HG03095 (cell line): ENCODE measurements around the gene ADAM12.

Experiments used
- ATAC-seq: cut with Tn5 transposase; IDR thresholded peaks from one replicate; pipeline ENCODE4 v1.9.1; 2021; ENCODE audit warnings: moderate library complexity; ENCODE audit not compliant: unreplicated experiment

ADAM12 gene

DNA sequence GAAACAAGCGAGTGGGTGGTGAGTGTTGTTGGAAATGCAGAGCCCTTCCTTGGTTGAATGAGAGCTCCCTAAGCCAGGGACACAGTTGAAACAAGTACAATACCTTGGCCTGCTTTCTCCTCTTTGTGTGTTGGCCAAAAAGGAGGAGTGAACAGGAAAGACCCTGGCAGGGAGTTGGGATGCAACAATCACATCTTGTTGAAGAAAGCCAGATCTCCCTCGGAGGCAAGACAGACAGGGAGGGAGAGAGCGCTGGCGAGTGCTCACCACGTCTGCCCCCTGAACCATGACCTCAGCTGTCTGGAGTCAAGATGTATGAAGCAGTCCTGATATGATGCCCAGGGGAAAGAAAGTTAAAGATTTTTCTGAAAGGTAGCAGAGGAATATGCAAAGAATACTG lies 66.8 kb downstream of the ADAM12 start:
- ATAC-seq = no peak

DNA sequence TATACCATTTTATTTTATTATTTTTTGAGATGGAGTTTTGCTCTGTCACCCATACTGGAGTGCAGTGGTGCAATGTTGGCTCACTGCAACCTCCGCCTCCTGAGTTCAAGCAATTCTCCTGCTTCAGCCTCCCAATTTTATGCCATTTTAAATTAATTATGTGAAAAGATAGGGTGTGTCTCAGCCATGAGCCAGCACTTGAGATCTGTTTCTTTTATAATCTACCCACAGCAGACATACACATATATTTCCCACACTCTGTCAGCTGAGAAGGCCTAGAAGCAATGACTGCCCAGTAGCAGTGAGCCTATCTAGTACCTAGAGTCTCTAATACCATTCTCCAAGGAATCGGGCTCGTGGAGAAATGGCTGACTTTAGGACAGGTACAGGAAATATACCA lies 70.5 kb downstream of the ADAM12 start:
- ATAC-seq = no peak

DNA sequence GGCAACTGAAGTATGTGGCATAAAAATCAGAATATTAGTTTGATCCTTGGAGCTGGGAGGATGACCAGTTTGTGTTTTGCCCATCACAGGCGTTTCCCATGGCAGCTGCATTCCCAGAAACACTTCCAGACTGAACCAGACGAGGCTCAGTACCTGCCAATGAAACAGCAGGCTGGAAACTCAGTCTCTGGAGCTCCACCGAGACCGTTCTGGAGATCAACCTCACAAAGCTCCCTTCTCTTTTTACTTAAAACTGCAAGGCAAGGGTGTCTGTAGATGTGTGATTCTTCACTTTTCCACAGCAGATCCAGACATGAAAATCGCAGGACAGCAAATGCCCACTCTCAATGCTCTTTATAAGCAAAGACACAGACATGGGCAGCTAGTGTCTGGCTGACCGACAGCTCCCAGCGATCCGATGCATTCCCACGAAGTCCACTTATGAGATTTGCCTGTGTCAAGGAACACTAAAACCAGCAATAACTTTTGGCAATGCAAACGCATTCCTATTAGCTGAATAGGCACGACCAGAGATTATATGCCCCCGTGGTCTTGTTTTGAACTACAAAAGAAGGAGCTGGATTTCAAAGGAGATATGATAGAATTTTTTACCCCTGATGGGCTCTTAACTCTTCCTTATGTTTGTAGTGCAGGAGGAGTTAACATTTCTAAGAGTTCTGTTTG lies 72.6 kb downstream of the ADAM12 start:
- ATAC-seq = no peak

DNA sequence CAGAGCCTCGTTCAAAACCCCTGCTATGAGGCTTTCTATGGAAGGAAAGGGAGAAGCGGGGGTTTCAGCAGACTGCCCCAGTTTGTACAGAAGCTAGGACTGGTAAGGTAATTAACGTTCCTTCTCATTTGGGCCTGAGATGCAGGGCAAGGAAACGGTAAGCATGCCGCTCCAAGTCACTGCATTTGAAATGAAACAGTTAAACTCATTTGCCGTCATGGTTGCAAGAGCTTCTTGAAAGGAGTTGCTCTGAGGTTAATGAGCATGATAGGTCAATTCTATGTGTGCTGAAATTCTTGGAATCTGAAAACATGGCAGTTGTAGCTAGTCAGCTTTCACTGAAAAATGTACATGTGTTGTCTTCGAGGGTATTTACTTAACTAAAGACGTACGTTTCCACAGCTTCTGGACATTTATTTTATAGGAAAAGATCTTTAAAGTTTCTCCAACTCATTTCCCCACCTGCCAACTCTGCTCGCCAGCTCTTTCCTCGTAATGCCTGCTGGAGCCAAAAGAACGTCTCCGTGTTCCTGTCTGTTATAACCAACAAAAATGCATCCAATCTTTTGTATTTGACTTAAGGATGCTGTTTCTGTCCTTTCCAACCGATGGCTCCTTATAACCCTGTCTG lies 73.3 kb downstream of the ADAM12 start:
- no peak for ATAC-seq

DNA sequence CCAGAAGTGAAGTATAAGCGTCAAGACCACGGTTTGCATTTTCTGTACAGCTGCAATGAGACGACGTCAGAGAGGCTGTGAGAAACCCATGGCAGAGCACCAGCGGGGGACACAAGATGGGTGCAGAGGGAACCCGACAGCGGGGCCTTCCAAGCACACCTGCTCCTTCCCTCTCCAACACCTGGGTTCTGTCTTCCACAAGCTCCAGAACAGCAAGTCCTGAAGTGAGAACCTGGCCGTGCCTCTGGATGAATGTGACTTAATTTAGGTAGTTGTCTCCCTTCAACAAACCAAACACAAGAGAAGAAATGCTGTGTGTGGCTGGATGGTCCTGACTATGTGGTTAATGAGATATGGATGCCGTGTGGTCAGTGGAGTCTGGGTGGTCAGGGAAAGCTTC lies 76.1 kb downstream of the ADAM12 start:
- no peak for ATAC-seq

DNA sequence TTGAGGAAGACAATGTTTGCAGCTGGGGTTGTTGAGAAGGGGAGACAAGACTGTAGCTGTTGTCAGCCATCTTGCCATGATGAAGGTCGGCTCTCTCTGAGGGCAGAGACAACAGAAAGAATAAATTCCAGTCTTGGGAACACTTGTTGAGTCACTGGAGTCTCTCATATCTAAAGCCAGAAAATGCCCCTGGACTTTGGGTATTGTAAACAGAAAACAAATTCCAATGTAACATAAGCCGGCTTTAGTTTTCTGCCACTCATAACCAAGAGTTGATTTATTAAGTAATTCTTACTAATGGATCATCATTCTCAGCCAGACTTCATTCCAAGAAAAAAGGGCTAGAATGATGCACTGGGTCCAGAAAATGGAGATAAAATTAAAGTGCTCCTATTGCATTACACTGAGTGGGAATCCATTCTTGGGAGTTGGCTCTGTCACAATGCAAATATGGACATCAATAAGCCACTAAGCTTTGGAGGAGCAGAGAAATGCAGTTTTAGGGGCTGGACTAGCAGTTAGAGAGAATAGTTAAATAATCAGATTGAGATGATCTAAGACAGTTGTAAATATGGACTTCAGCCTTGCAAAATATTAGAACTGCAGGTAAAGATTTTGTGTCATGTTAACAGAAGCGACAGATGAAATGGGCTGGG lies 78.9 kb downstream of the ADAM12 start:
- ATAC-seq = no peak

DNA sequence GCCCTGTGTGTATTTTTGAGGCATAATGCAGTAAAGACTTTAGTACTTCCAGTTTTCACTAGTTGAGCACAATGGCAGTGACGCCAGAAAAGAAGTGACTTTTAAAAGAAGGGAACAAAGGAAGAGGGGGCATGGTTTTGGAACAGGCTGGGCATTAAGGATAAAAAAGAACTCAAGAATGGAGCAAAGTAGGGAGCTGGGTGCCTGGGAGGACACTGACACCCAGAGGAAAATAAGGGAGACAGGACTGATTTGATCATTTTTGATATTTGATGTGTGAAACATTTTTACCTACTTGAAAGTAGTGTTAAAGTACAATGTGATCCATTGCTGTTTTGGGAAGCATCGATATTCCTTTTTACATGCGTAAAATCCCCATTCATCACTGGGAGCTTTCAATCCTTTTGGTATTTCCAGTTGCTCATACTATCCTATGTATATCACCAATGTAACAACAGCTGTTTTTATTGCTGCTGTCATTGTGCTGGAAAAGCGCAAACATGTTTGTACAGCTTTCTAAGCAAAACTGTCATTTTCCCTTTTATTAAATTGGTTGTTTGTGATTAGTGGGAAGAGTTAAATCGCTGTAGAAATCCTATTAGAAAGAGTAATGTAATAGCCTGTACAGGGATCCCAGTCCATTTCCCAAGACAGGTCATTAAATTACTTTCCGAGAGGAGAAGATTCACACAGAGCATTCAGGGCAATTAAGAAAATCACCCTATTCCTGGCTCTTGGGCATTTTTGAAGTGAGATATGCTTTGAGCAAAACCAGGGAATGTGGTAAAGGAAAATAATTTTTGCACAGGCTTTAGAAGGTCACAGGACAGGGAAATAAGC lies 85.2 kb downstream of the ADAM12 start:
- no peak for ATAC-seq

DNA sequence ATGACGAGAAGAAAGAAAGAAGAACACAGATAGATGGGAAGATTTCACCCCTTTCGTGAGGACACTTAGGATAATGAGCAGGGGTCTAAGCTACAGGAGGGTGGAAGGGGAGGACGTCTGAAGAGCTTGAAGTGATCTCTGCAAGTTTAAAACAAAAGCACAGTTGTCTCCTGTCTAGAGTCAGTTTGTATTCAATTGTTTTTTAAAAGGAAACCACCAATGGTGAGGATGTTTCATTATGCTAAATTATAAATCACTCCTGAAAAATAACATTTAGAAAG lies 85.9 kb downstream of the ADAM12 start:
- ATAC-seq = no peak

DNA sequence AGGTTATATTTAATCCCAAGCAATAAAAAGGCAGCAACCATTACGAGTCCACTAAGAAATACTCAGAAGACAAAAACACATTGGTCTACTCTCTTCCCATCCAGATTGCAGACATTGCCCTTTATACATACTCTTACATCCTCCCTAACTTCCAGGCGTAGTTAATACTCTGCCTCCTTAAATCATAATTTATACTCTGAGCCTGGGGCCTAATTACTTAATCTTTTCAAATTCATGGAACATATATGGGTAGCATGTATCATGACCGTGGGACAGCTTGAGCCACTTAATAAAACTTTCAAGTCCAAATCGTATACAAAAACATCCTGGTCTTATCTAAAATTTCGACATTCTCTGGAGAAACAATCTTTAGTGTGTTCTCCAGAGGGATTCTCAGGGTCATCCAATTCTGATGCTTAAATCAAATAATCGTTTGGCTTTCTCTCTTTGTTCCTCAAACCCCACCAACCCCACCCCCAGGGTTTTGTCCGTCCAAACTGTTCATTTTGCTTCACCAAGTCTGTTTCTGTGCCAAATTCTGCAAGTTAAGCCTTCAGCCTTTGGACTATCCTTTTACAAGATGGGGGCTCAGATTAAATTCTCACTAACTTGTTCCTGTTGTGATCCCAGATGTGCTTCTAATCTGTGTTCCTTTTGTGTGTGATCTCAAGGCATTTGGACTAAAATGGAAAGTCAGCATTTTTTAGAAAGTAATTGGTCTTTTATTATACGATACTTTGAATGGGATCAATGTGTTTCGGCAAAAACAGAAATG lies 86.4 kb downstream of the ADAM12 start:
- ATAC-seq = no peak

DNA sequence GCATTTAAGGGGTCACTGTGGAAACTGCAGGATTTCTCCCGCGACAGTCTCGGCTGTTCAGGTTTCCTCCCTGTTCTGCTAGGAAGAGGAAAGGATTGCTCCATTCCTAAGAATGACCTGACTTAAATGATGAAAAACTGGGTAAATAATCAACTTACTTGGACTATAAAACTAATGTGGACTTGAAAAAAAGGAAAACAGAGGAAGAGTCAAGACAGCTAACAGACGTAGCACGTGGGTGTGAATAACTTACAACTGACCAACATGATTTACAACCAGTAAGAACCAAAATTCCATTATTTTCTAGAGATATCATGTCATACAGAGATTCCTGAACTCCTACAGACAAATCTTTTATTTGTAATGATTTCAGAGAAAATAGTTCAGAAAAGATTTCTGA lies 93.8 kb downstream of the ADAM12 start:
- no peak for ATAC-seq

DNA sequence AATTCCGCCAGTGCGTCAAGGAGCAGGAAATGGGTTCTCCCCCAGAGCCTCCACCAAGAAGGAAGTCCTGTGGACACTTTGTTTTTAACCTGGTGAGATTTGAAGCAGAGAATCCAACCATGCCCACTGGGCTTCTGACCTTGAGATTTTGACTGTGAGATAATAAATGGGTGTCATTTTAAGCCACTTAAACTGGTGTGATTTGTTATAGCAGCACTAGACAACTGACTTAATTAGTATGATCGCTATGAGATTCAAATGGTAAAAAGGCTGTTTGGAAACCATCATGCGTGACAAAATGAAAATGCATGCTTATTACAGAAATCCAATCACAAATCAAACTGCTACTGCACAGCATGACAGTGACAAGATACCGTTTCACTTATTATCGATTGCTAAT lies 98.0 kb downstream of the ADAM12 start:
- no peak for ATAC-seq

DNA sequence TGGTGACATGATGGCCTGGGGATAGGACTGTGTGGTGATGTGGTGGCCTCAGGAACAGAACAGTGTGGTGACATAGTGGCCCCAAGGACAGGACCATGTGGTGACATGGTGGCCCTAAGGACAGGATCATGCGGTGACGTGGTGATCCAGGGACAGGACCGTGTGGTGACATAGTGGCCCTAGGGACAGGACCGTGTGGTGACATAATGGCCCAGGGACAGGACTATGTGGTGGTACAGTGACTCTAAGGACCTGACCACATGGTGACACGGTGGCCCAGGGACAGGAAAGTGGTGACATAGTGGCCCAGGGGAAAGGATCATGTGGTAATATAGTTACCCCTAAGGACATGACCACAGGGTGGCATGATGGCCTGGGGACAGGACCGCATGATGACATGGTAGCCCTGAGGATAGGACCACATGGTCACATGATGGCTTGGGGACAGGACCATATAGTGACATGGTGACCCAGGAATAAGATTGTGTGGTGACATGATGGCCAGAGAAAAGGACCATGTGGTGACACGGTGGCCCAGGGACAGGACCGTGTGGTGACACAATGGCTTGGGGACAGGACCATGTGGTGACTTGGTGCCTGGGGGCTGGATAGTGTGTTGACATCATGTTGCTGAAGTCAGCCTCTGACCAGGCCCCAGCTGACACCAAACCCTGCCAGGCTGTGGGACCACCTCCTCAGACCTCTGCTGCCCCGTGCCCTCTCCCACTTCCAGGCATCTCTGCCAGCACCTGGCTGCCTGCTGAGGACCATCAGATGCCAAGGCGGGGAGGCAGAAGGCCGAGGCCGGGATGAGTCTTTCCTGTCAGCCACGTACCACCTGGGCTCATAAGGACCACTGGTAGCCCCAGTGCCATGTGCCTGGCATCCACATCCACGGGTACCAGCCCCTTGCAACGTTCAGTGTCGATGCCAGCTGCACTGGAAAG lies 99.5 kb downstream of the ADAM12 start:
- no peak for ATAC-seq

DNA sequence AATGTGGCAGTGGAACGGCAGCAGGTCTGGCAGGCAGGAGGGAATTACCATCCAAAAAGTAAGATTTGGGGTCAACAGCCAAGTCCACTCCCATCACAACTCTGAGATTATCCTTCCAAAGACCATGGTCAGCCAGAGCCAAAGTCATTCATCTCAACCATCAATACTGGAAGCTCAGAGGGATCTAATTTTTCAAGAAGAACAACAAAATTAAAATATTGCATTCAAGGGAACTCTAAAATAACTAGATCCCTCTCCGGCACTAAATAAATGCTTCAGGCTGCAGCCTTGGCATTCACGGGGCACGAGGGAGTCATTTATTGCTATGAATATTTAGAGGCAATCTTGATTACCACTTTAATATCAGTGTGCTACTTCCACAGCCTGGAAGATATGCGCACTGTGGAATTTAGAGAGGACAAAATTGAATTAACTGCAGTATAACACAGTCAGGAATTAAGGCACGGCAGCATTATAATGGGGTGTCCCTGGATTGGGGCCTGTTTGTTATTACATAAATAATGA lies 102.0 kb downstream of the ADAM12 start:
- no peak for ATAC-seq

DNA sequence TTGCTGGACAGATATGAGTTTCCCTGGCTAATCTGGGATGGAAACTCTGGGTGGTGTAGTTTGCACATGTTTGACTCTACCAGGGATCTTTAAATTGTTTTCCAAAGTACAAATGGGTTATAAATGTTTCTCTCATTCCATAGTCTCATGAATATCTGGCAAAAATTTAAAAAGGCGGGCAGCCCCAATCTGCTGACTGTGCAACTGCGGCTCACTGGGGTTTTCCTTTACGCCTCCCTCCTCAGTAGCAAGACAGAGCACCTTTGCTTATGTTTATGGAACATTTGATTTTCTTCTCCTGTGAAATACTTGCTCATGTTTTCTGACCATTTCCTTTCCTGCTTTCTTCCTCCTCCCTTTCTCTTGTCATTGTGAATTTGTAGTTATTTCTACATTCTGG lies 105.0 kb downstream of the ADAM12 start:
- no peak for ATAC-seq

DNA sequence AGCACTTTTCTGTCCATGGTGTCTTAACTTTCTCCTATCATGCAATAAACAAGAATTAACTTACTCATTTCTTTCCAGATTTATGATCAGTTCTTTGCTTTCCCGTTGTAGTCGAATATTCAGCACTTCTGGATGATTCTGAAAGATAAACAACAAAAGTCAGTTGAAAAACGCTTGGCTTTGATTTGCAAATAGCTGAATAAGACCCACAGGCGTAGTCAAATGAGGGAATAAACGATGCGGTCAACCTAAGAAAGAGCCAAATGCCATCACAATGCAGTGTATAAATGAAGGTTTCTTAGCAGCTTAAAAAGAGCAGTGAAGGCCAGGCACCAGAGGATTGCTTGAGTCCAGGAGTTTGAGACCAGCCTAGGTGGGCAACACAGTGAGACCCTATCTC lies 109.4 kb downstream of the ADAM12 start:
- no peak for ATAC-seq

DNA sequence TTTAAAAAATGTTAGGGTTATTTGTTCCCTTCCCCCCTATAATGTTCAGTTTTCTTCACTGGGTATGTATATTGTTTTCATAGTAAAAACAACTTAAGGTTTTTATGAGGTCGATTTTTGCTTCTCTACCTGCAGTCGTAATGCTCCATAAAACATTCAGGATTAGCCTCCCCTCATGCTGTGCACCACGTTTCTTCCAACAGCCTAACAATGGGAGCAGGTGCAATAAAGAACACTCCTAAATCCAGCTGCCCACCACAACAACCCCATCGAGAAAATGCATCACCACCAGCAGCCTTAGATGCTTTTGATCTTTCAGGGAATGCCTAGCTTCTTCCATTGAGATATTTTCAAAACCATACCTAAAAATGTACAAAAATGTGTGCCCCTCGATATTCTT lies 111.1 kb downstream of the ADAM12 start:
- no peak for ATAC-seq

DNA sequence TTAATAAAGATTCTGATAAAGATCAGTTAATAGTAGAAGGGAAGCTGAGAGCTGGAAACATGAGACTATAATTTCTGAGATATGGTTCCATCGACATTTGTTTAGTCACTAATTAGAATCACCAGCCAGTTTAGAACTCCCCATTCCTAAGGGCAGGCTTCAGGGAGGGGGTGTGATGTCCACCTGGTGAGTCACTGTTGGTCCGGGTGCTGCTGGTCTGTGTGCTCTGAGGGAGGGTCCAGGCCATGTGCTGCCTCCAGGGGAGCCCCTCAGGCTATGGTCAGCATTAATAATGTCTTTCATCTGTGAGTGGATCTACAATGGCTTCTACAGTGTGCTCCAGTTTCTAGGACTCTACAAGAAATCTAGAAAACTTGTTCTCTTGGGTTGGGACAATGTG lies 115.8 kb downstream of the ADAM12 start:
- no peak for ATAC-seq

DNA sequence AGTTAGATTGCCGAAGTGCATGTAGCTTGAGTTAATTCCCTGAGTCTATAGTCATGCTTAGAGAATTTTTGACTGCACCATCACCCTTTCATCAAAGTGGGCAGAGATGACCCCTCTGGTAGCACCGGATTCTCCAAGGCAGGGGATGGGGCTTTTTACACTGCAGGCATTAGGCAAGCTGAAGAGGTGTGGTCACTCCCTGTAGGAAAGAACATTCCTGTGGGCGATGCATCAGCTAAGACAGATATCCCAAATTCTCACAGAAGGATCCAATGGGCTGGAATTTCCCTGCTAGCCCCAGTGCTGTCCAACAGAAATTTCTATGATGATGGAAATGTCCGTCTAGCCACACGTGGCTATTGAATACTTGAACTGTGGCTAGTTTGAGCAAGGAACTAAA lies 118.2 kb downstream of the ADAM12 start:
- ATAC-seq = no peak

DNA sequence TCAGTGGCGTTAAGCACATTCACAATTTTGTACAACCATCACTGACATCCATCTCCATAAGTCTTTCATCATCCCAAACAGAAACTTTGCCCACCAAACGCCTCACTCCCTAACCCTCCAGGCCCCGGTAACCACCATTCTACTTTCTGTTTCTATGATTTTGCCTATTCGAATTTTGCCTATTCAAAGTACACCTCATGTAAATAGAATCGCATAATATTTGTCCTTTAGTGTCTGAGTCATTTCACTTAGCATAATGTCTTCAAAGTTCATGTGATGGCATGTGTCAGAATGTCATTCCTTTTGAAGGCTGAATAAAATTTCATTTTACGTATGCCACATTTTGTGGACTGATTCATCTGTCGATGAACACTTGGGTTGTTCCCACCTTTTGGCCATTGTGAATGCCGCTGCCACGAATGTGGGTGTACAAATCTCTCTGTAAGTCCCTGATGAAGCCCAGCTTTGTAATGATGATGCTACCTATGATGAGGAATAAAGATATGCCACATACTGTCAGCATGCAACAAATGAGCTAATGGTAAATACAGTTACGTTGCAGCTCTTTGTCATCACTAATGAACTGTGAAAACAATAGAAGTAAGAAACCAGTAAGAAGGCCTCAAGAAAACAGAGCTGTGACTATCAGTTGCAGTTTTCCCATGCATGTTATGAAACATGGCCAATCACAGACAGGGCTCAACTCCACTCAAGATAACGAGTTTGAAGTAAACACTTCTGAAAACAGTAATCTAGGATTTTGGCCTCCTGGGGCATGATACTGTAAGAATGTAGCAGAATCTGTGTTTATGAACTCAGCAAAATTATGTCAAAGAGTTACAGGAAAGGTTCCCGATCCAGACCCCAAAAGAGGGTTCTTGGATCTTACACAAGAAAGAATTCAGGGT lies 120.0 kb downstream of the ADAM12 start:
- ATAC-seq = no peak
